Epithelial cell of prostate (primary cell): ENCODE measurements around the gene SLFN12L.
"Not testable (repeated sequence)": the region's sequence is repeated elsewhere in the genome, so short reads cannot be mapped to it uniquely, and the experiment has no call there.

ENCODE experiments used
- DNase-seq: peaks from one replicate; pipeline ENCODE4 v3.0.0-alpha.2; 2011; ENCODE audit warnings: low read depth, low spot score
- H3K27ac ChIP-seq: fragments of 450-650 bp; 2 replicates; pipeline ENCODE4 v1.5.1; 2017; ENCODE audit warnings: mild to moderate bottlenecking

SLFN12L gene

GRCh38 chr17:35545150-35545549 is 7.7 kb upstream of the SLFN12L start:
- DNase-seq, result peak; percentile 29
- no peak overlapping the region for H3K27ac ChIP-seq

- no peak for DNase-seq
- H3K27ac ChIP-seq, result no peak overlapping the region
These were observed 6.4 kb upstream of the SLFN12L start for GRCh38 chr17:35543856-35544255.

DNA sequence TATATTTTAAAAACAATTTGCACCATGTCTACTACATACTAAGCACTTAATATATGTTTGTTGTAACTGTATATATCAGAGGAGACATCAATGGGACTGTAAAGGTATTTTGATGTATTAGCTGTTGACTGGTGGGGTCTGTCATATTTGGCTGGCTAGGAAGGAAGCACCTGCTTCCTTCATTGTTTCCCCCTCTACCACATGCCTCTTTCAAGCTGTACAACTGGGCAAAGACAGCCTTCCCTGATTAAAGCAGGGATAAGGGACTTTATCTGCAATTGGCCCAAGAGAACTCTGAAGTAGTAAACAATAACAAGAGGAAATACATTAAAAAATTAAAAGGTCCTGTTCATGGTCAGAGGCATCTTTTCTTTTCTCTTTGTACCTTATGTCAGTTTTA is 5.5 kb upstream of the SLFN12L start:
- no peak for DNase-seq
- H3K27ac ChIP-seq, result no peak overlapping the region

DNA sequence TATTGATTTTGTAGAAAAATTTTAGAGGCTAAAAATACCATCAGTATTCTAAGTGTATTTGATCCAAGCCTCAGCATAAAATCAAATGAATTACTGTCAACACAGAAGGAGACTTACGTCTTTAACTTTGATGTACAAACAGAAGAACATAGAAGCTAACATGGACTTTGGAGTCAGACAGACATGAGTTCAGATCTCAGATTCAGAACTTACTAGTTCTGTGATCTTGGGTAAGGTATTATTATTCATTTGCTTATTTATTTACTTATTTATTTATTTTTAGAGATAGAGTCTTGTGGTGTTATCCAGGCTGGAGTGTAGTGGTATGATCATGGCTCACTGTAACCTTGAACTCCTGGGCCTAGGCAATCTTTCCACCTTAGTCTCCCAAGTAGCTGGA is 4.0 kb upstream of the SLFN12L start:
- no peak overlapping the region for H3K27ac ChIP-seq
- no peak for DNase-seq

DNA sequence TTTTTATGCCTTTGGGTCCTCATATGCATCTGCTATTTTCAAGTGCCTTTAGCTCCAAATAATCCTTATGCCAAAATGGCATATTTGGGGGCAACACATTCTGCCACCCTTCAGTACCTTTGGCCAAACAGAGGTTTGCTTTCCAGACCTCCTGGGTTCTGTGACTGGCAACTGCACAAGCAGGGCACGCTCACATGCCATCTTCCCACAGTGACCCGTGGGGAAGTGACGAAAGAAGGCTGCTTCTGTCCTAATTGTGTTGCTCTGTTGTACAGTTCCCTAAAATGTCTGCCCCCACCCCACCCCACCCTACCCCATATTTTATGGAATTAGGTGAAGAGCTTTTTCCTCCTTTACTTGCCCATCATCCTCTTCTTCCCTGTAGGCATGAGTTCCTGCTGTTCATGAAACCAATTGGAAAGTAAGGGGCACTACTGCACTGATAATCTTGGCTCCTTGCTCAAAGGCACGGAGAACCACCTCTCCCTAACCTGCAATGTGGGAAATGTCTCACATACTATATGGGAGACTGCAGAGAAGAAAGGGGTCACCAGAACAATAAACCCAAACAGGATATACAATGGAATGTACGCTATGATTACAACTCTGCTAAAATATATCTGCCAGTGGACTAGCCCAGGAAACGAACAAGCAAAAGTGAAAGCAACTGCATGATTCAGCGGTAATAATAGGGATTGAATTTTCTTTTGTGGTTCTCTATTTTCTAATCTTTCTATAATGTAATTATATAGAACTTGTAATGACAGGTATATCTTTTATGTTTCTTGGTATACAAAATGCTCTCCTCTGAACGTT is 3.3 kb upstream of the SLFN12L start:
- DNase-seq, result no peak
- no peak overlapping the region for H3K27ac ChIP-seq

DNA sequence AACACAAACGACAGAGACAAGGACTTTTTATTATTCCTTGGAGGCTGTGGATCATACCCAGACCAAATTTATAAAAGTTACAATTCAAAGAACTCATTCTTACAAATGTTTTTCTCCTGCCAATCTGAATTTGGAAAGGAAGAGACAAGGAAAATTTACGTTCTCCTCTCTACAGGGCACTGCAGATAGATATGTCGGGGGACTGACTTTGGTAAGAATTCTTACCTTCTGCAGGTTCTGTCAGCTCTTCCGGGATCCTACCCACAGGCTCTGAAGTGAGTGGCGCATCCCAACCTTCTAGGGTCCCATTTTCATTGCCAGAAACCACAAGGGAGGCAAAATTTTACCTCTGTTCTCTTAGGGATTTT is 2.2 kb upstream of the SLFN12L start:
- no peak for DNase-seq
- H3K27ac ChIP-seq, result no peak overlapping the region

DNA sequence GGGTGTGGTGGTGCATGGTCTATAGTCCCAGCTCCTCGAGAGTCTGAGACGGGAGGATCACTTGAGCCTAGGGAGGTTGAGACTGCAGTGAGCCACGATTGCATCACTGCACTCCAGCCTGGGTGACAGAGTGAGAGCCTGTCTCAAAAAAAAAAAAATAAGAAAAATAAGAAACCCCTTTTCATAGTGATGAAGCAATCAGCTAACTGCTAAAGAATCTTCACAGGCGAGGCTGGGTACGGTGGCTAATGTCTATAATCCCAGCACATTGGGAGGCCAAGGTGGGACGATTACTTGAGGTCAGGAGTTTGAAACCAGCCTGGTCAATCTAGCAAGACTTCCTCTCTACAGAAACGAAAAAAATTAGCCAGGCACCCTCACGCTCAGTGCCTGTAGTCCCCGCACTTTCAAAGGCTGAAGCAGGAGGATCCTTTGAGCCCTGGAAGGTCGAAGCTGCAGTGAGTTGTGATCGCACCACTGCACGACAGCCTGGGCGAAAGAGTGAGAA is 760 bp downstream of the SLFN12L start:
- H3K27ac ChIP-seq, result no peak overlapping the region
- DNase-seq, result no peak

GRCh38 chr17:35535406-35535805 is 2.1 kb downstream of the SLFN12L start:
- H3K27ac ChIP-seq, result not testable (repeated sequence)

GRCh38 chr17:35534576-35535093 is 2.8 kb downstream of the SLFN12L start:
- H3K27ac ChIP-seq, result no peak overlapping the region
- no peak for DNase-seq

More at GRCh38 chr17:35535406-35535805, 2.1 kb downstream of the SLFN12L start:
- not testable (repeated sequence) for DNase-seq

- H3K27ac ChIP-seq, result no peak overlapping the region
- no peak for DNase-seq
These were observed 6.3 kb downstream of the SLFN12L start for GRCh38 chr17:35531160-35531559.

DNA sequence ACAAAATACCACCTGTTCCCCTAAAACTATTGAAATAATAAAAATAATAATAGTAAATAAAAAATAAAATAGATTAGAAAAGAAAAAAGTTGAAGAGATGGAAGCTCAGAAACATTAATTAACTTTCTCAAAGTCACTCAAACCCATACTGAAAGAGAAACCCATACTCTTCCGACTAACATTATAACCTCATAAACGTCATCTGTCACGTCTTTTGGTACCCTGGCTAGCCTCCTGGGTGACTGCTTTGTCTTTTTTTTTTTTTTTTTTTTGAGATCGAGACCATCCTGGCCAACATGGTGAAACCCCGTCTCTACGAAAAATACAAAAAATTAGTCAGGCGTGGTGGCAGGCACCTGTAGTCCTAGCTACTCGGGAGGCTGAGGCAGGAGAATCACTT is 7.6 kb downstream of the SLFN12L start:
- DNase-seq, result no peak
- no peak overlapping the region for H3K27ac ChIP-seq

DNA sequence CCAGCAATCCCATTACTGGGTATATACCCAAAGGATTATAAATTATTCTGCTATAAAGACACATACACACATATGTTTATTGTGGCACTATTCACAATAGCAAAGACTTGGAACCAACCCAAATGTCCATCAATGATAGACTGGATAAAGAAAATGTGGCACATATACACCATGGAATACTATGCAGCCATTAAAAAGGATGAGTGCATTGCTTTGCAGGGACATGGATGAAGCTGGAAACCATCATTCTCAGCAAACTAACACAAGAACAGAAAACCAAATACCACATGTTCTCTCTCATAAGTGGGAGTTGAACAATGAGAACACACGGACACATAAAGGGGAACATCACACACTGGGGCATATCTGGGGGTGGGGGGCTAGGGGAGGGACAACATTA is 8.2 kb downstream of the SLFN12L start:
- DNase-seq, H3K27ac ChIP-seq: not testable (repeated sequence)

GRCh38 chr17:35523296-35523695 is 14.2 kb downstream of the SLFN12L start:
- no peak for DNase-seq
- H3K27ac ChIP-seq, result no peak overlapping the region

- DNase-seq, H3K27ac ChIP-seq: not testable (repeated sequence)
These were observed 15.7 kb downstream of the SLFN12L start for GRCh38 chr17:35521654-35522256.

DNA sequence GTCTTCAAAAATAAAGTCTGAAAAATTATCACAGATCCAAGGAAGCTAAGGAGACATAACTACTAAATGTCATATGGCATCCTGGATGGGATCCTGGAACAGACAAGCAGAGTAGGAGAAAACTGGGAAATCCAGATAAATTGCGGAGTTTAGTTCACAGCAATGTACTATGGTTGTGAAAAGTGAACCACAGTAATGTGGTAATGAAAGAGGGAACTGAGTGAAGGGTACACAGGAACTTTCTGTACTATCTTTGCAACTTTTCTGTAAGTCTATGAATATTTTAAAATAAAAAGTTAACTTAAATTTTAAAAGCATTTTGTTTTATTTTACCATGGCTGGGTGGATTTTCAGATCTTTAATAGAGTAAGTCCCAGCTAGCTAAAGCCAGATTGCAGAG is 16.3 kb downstream of the SLFN12L start:
- DNase-seq, result no peak

GRCh38 chr17:35519906-35520442 is 17.5 kb downstream of the SLFN12L start:
- no peak overlapping the region for H3K27ac ChIP-seq
- DNase-seq, result no peak

More for the DNA sequence above, 16.3 kb downstream of the SLFN12L start:
- no peak overlapping the region for H3K27ac ChIP-seq

DNA sequence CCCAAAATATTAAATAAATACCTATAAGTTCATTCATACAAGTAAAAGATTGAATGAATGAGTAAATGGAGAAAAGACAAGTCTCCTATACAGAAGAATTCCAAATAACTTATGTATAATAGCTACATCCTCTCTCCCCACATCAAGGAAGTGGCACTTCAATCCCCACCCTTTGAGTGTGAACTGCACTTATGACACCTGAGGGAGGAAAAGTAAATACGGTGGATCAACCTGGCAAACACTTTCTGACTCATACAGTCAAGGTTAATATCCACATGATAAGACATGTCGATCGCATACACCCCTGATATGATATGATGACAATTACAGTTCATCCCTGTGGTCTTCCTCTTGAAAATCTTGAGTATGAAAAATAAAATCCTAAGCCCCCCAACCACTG is 18.0 kb downstream of the SLFN12L start:
- H3K27ac ChIP-seq, result no peak overlapping the region
- DNase-seq, result peak; percentile 45

DNA sequence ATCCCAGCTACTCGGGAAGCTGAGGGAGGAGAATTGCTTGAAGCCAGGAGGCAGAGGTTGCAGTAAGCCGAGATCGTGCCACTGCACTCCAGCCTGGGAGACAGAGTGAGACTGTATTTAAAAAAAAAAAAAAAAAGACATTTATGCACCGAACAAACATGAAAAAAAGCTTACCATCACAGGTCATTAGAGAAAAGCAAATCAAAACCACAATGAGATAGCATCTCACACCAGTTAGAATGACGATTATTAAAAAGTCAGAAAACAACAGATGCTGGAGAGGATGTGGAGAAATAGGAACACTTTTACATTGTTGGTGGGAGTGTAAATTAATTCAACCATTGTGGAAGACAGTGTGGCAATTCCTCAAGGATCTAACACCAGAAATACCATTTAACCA is 19.0 kb downstream of the SLFN12L start:
- DNase-seq, H3K27ac ChIP-seq: not testable (repeated sequence)

GRCh38 chr17:35515027-35515426 is 22.5 kb downstream of the SLFN12L start:
- no peak for DNase-seq
- H3K27ac ChIP-seq, result no peak overlapping the region

DNA sequence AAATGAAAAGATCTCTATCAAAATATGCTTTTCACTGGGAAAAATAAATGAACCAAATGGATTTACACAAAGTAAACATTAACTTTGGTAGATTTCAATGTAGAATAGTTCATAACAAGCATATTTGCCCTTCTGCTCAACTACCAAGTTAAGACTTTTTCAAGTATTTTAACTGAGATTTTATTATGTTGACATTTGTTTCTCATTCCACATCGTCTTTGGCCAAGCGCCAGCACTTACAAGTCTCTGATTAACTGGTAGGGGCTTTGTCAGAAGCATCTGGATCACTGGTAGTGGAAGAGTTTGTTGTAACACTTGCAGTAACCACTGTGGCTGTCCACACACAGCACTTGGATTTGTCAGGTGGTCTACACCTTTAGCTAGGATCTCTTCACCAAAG is 22.9 kb downstream of the SLFN12L start:
- no peak overlapping the region for H3K27ac ChIP-seq
- no peak for DNase-seq

GRCh38 chr17:35510052-35510451 is 27.4 kb downstream of the SLFN12L start:
- no peak overlapping the region for H3K27ac ChIP-seq
- no peak for DNase-seq
